Activated T-cell treated with anti-CD3 and anti-CD28 coated beads for 48 hours (primary cell): ENCODE results near the gene NEDD4L.
A peak's percentile ranks its signal among the peaks of the same experiment; 100 is the strongest.
"Not testable (repeated sequence)": the region's sequence is repeated elsewhere in the genome, so short reads cannot be mapped to it uniquely, and the experiment has no call there.

Experiments
- DNase-seq: peaks from one replicate; pipeline ENCODE4 v3.0.0-alpha.2; 2020; ENCODE audit warnings: low read depth

NEDD4L gene

DNA sequence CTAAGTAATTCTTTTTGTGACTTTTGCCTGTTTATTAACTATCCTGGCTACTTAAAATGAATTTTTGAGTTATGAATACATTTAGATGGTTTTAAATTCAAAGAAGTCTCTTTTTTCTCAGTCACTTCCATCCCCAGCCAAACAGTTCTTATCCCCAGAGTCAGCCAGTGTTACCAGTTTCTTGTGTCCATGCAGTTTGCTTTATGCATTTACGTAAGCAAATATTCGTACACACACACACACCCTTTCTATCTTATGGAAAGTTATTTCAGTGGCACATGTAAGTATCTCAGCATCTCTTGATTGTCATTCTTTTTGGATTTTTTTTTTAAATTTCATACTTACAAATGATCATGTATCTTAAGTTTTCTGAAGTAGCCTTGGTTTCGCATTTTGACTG lies 113.2 kb downstream of the NEDD4L start:
- DNase-seq = no peak

- no peak for DNase-seq
Measured at GRCh38 chr18:58158008-58158407, 114.0 kb downstream of the NEDD4L start.

DNA sequence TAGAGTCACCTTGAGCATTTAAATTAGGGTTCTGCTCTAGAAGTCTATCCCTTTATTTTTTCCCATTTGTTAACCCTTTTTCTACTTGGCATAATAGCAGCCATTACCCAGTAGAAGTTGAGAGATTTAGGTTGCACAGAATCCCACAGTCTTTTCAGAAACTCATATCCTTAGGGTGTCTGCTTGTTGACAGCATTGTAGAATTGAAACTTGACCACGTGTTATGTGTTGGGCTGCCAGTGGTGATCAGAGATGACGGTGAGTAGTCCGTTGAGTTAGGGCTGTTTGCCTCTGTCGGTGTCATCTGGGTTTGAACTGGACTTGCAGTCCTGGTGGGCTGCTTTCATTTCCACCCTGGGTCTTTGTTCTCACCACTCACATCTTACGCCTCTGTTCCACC lies 114.4 kb downstream of the NEDD4L start:
- no peak for DNase-seq

GRCh38 chr18:58161659-58162058 lies 117.6 kb downstream of the NEDD4L start:
- no peak for DNase-seq

- no peak for DNase-seq
Measured at GRCh38 chr18:58162127-58162526, 118.1 kb downstream of the NEDD4L start.

- DNase-seq = no peak
Measured at GRCh38 chr18:58163004-58163590, 119.1 kb downstream of the NEDD4L start.

DNA sequence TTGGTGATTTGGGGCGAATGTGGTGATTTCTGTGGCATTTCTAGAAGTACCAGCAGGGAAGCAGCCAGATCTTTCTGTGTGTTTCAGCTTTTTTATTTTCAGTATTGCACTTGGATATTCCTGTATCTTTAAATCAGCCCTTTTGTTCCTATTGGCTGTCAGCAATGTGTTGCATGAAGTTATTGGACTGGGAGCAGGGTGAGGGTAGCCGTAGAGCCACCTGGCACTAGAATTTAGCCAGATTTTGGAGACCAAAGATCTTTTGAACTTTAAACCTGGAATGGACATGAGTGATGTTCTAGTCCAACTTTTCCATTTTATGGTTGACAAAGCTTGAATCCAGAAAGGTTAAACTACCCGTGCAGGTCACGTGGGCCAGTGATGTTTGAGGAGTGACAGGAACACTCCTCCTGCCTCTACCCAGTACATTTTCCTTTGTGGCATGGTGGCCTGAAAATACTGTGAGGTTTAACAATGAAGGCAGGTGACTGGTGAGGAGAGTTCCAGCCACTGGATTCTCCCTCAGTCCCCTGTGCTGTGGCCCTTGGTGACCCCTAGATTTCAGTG lies 122.3 kb downstream of the NEDD4L start:
- DNase-seq = no peak

- DNase-seq = no peak
Measured at GRCh38 chr18:58167073-58167472, 123.0 kb downstream of the NEDD4L start.

DNA sequence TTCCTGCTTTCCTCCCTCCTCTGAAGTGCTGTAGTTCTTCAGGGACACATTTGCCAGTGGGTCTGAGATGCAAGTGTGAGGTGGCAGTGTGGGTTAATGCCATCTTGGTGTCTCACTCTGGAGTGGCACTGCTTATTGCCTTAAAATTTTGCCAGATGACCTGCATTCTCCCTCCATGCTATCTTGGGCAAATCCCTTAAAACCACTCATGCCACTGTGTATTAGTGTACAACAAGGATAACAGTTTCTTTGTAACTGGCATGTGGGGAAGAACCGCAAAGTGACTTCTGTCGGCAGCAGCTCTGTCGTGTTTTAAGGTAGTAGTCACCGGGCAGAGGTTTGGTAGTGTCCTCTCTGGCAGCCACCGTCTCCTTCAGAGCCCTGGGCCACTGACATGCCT lies 124.2 kb downstream of the NEDD4L start:
- no peak for DNase-seq

- no peak for DNase-seq
Measured at GRCh38 chr18:58168993-58169392, 125.0 kb downstream of the NEDD4L start.

DNA sequence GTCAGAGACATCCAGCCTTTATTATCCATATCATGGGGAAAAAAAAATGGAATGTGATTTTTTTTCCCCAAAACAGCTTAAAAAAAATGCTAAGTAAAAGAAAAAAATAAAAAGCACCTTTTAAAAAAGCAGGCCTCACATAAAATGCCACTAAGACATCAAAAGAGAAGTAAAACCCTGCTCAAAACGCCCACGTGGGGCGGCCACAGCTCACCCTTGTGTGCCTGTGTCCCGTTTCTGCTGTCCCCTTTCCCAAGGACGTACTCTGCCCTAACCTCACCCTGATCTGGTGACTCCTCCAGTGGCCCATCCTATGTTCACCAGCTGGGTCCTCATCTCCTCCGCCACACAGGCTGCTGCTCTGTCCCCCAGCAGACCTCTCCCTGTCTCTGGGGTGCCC lies 125.4 kb downstream of the NEDD4L start:
- no peak for DNase-seq

DNA sequence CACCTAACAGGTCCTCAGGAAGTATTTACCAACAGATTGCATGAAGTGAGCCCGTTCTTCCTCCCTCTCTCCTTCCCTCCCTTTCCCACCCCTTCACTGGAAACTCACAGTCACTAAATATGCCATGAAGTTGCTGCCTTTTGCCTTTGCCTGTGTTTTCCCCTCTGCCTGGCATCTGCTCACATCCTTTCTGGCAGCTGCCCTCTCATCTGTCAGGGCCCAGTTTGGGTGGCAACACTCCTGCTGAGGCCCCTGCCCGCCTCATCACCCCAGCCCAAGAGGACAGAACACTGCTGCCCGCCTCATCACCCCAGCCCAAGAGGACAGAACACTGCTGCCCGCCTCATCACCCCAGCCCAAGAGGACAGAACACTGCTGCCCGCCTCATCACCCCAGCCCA lies 126.0 kb downstream of the NEDD4L start:
- DNase-seq = not testable (repeated sequence)

- no peak for DNase-seq
Measured at GRCh38 chr18:58172031-58172430, 128.0 kb downstream of the NEDD4L start.

DNA sequence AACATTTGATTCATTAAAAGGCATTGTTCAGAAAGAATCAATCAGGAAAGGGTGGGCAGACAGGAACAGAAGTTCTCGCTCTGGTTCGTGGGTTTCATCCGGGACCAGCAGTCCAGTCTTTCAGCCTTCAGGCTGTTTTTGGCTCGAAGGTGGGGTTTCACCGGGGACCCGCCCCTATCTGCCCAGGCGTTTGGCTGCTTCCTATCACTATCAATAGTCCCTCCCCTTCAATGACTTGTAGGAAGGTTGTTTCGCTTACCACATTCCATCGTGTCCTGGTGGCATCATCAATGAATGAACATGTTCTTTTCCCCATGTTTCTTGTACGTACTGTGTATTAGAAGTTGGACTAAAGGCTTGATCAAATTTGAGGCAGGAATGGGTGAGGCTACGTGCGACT lies 130.3 kb downstream of the NEDD4L start:
- no peak for DNase-seq

DNA sequence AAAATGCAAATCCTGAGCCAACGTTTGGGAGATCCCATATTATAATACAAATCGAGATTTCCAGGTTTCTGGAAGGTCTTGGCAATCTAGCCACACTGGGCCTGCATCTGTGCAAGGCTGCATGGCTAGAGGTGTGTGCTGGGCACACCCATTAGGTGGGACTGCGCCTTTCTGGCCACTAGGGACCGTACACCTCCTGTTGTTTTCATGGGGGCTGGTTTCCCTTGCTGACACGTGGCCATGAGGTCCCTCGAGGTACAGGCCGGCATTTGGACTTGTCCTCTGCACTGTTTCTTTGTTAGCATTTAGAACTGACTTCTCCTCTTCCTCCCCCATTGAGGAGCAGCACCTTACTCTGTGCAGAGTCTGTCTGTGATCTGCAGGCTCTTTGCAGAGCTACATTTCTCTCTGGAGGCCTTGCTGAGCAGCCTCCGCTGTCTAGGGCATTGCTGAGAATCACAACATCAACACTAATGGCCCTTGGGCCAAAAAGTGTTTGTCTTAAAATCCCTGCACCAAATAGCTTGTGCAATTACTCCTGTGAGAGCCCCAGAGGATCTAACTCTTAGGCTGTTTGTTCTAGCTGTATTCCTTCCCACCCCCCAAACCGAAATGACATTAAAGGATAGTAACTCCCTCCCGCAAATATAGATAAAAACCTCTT lies 131.2 kb downstream of the NEDD4L start:
- no peak for DNase-seq

DNA sequence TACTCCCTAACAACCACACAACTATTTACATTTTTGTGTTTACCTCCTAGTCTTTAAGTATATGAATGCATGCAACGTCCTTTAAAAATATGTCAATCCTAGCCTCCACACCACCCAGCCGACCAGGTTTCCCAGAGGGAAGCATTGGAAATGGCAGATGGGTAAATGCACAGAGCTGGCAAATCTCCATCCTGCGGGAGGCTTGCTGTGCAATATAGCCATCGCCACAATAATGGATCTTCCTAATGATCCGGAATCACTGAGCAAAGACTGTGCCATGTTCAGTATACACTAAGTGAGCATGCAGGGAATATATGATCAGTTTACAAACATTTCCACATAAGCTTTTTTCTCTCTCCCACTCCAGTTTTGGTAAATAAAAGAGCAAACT lies 131.8 kb downstream of the NEDD4L start:
- DNase-seq = no peak

GRCh38 chr18:58177004-58177717 lies 133.1 kb downstream of the NEDD4L start:
- DNase-seq = no peak

DNA sequence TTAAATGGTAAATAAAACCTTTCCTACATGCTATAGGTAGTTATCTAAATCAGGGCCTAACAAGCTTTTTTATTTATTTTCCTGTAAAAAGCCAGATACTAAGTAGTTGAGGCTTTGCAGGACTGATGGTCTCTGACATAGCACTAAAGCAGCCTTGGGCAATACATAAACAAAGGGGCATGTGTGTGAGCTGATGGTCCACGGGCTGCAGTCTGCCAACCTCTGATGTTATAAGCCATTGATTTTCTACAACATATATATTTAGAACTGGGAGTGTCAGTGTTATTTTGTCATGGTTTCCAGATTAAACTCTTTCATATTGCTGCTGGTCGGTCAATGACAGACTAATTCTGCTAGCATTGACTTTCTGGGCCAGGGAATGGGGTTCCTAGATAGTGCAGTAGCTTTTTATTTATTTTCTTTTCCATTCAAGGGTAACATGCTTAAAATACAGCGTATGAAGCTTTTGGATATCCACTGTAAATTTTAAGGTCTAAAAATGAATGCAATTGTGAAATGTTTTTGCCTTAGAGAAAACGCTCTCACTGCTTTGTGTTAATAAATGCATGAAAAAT lies 134.0 kb downstream of the NEDD4L start:
- no peak for DNase-seq

- no peak for DNase-seq
Measured at GRCh38 chr18:58178511-58178910, 134.5 kb downstream of the NEDD4L start.

DNA sequence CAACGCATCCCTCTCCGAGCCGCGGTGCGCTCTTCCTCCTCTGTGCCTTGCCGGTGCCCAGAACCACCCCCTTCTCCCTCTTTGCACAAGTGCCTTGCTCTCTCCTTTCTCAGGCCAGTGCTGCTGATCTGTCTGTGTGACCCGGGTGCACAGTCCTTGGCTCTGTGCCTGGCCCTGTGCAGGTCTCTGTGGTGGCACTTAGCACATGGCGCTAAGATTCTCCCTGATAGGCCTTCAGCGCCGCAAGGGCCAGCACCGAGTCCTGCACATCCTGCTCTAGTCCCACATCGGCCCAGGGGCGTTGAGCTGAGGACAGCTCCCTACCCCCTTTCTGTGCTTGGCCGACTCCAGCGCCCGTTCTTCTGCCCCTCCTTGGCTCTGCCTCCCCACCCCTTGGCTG lies 136.1 kb downstream of the NEDD4L start:
- no peak for DNase-seq

DNA sequence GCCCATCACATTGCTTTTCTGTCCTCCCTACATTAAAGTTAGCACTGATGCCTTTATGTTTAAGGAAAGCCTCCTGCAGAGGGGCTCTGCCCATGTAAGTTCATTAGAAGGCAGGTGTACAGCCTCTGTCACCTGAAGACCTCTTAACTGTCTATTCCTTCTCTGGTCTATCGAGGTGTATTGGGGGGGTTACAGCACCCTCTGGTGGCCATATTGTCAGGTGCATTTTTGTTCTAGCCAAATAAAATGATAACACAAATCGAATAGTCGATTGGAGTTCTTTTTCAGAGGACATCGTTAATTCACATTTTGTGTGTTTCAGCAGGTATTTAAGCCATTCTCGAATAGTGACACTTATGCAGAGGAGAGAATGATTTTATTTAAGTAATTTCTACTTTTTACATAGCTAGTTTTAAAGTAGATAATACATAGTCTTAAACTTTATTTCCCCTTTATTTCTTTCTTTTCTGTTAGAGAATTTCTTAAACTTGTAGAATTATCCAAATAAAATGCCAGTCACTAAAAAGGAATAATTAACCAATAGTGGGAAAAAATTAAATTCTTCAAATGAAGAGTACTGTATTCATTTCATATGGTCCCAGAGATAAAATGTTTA lies 136.8 kb downstream of the NEDD4L start:
- DNase-seq = peak; percentile 28

DNA sequence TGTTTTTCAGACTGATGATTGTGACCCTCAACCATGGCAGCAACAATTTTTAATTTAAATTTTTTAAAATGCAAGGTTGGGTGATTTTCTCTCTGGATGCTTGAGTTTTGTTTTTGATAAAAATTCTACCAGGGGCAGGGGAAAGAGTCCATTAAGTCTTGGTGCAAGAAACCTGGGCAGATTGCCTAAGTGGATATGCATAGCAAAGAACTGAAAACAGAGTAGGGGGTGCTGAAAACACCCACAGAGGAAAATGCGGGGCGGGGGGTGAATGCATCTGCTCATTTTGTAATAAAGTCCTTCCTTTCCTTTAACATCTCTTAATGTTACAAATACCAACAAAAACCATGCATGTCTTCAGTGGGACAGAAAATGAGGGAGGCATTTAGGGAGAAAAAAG lies 138.0 kb downstream of the NEDD4L start:
- no peak for DNase-seq
